ENCODE data around the gene GPX7.

Gene GPX7

GRCh38 chr1:52590266-52590665 lies 11.9 kb upstream of the GPX7 start:
- no peaks in the 10 kb centered on the region for H3K27me3 ChIP-seq (replicated peaks)
- no peaks in the 10 kb centered on the region for H3K36me3 ChIP-seq (replicated peaks)
- DNase-seq, result no peak
- no peak for TF ChIP-seq CTCF (IDR thresholded peaks at IDR 0.05; ENCODE audit: low read depth, low read length, missing control alignments)
- no peak overlapping the region for H3K27ac ChIP-seq
- in situ Hi-C loops (cut with HindIII; ENCODE audit: low pct_ligation_motif_present, low sequenced_read_pairs), result no loop called here
- H3K4me3 ChIP-seq (ENCODE audit: low read depth, low read length), result no peak overlapping the region

- in situ Hi-C loops (cut with HindIII; ENCODE audit: low pct_ligation_motif_present, low sequenced_read_pairs), result no loop called here
- no peak for DNase-seq
- no peak overlapping the region for H3K27ac ChIP-seq
- no peak for TF ChIP-seq CTCF (IDR thresholded peaks at IDR 0.05; ENCODE audit: low read depth, low read length, missing control alignments)
- no peaks in the 10 kb centered on the region for H3K36me3 ChIP-seq (replicated peaks)
- no peak overlapping the region for H3K4me3 ChIP-seq (ENCODE audit: low read depth, low read length)
- H3K27me3 ChIP-seq (replicated peaks), result no peaks in the 10 kb centered on the region
Observed at GRCh38 chr1:52592637-52593323, 9.4 kb upstream of the GPX7 start.

- no peak for TF ChIP-seq CTCF (IDR thresholded peaks at IDR 0.05; ENCODE audit: low read depth, low read length, missing control alignments)
- no peak overlapping the region for H3K27ac ChIP-seq
- H3K4me3 ChIP-seq (ENCODE audit: low read depth, low read length), result no peak overlapping the region
- H3K27me3 ChIP-seq (replicated peaks), result no peaks in the 10 kb centered on the region
- no peaks in the 10 kb centered on the region for H3K36me3 ChIP-seq (replicated peaks)
- in situ Hi-C loops (cut with HindIII; ENCODE audit: low pct_ligation_motif_present, low sequenced_read_pairs), result no loop called here
- DNase-seq, result no peak
Observed at GRCh38 chr1:52593495-52593894, 8.7 kb upstream of the GPX7 start.

- DNase-seq, result no peak
- Histone ChIP-seq H3K36me3 (replicated peaks) (no peaks in the 10 kb centered on the region), H3K27me3 (replicated peaks) (no peaks in the 10 kb centered on the region), H3K4me3 (ENCODE audit: low read depth, low read length) (no peak overlapping the region), H3K27ac (no peak overlapping the region)
- no peak for TF ChIP-seq CTCF (IDR thresholded peaks at IDR 0.05; ENCODE audit: low read depth, low read length, missing control alignments)
- in situ Hi-C loops (cut with HindIII; ENCODE audit: low pct_ligation_motif_present, low sequenced_read_pairs), result no loop called here
Observed at GRCh38 chr1:52595061-52595460, 7.1 kb upstream of the GPX7 start.

GRCh38 chr1:52597912-52598311 lies 4.3 kb upstream of the GPX7 start:
- in situ Hi-C loops (cut with HindIII; ENCODE audit: low pct_ligation_motif_present, low sequenced_read_pairs), result no loop called here
- Histone ChIP-seq H3K27ac (no peak overlapping the region), H3K36me3 (replicated peaks) (no peaks in the 10 kb centered on the region), H3K4me3 (ENCODE audit: low read depth, low read length) (no peak overlapping the region), H3K27me3 (replicated peaks) (no peaks in the 10 kb centered on the region)
- no peak for TF ChIP-seq CTCF (IDR thresholded peaks at IDR 0.05; ENCODE audit: low read depth, low read length, missing control alignments)
- DNase-seq, result no peak

GRCh38 chr1:52598729-52599128 lies 3.4 kb upstream of the GPX7 start:
- no peak for DNase-seq
- in situ Hi-C loops (cut with HindIII; ENCODE audit: low pct_ligation_motif_present, low sequenced_read_pairs), result no loop called here
- TF ChIP-seq CTCF (IDR thresholded peaks at IDR 0.05; ENCODE audit: low read depth, low read length, missing control alignments), result no peak
- Histone ChIP-seq H3K27me3 (replicated peaks) (no peaks in the 10 kb centered on the region), H3K4me3 (ENCODE audit: low read depth, low read length) (no peak overlapping the region), H3K36me3 (replicated peaks) (no peaks in the 10 kb centered on the region), H3K27ac (no peak overlapping the region)
